OCI-LY1 (cell line): ENCODE results near the gene SCAMP3.

Experiments used
- H2AFZ ChIP-seq: fragments of 200-600 bp; sonication (generic), shearing (Covaris generic); 2 replicates; pipeline ENCODE4 v1.6.0; 2014; ENCODE audit warnings: antibody characterized with exemption, mild to moderate bottlenecking, low read length
- H3F3A ChIP-seq: fragments of 200-600 bp; sonication (generic), shearing (Covaris generic); 2 replicates; pipeline ENCODE4 v1.6.0; 2014; ENCODE audit warnings: mild to moderate bottlenecking, antibody characterized with exemption, low read length, moderate library complexity; ENCODE audit not compliant: insufficient read depth
- H3K27ac ChIP-seq: fragments of 200-600 bp; sonication (generic); 2 replicates; pipeline ENCODE4 v1.5.1; 2014; ENCODE audit warnings: low read length, mixed run types, mild to moderate bottlenecking, low read depth; ENCODE audit not compliant: poor library complexity, severe bottlenecking
- H3K27me3 ChIP-seq: fragments of 200-600 bp; sonication (generic); 2 replicates; pipeline ENCODE4 v1.6.0; 2014; ENCODE audit warnings: antibody characterized with exemption, mild to moderate bottlenecking, low read length, moderate library complexity; ENCODE audit not compliant: insufficient read depth
- H3K36me3 ChIP-seq: fragments of 200-600 bp; sonication (generic); 2 replicates; pipeline ENCODE4 v1.6.1; 2014; ENCODE audit warnings: mild to moderate bottlenecking, antibody characterized with exemption, low read length, moderate library complexity, mixed read lengths; ENCODE audit not compliant: insufficient read depth
- H3K4me1 ChIP-seq: fragments of 200-600 bp; sonication (generic); 2 replicates; pipeline ENCODE4 v1.5.1; 2014; ENCODE audit warnings: mild to moderate bottlenecking, low read length, moderate library complexity; ENCODE audit not compliant: insufficient read depth, severe bottlenecking
- H3K4me2 ChIP-seq: fragments of 200-600 bp; sonication (generic), shearing (Covaris generic); 2 replicates; pipeline ENCODE4 v1.6.1; 2014; ENCODE audit warnings: low read length
- H3K4me3 ChIP-seq: fragments of 200-600 bp; sonication (generic); 2 replicates; pipeline ENCODE4 v1.5.1; 2014; ENCODE audit warnings: low read length, low read depth, mild to moderate bottlenecking, mixed read lengths; ENCODE audit not compliant: poor library complexity, severe bottlenecking
- H3K79me2 ChIP-seq: fragments of 200-600 bp; shearing (Covaris generic); 2 replicates; pipeline ENCODE4 v1.6.1; 2016; ENCODE audit warnings: mixed run types, low read length, mixed read lengths; ENCODE audit not compliant: insufficient read depth
- H3K9ac ChIP-seq: fragments of 200-600 bp; sonication (generic), shearing (Covaris generic); 2 replicates; pipeline ENCODE4 v1.6.1; 2014; ENCODE audit warnings: mild to moderate bottlenecking, low read length, mixed read lengths
- H3K9me2 ChIP-seq: fragments of 200-600 bp; sonication (generic), shearing (Covaris generic); 2 replicates; pipeline ENCODE4 v1.6.1; 2014; ENCODE audit warnings: low read depth, mild to moderate bottlenecking, low read length, mixed read lengths
- H3K9me3 ChIP-seq: fragments of 200-600 bp; shearing (Covaris generic); 2 replicates; pipeline ENCODE4 v1.6.1; 2014; ENCODE audit warnings: low read length, mixed read lengths
- H4K20me1 ChIP-seq: fragments of 200-600 bp; sonication (generic), shearing (Covaris generic); 2 replicates; pipeline ENCODE4 v1.6.0; 2016; ENCODE audit warnings: mild to moderate bottlenecking, low read length; ENCODE audit not compliant: insufficient read depth
- CTCF ChIP-seq: fragments of 200-600 bp; sonication (generic), shearing (Covaris generic); IDR thresholded peaks from 2 replicates; pipeline ENCODE4 v1.5.1; 2017; ENCODE audit warnings: mild to moderate bottlenecking, antibody characterized with exemption, low read length, moderate library complexity, mixed read lengths
- EZH2 ChIP-seq: fragments of 200-600 bp; sonication (generic), shearing (Covaris generic); IDR thresholded peaks from 2 replicates; pipeline ENCODE4 v1.8.0; 2017; ENCODE audit warnings: borderline replicate concordance, mixed run types, mild to moderate bottlenecking, antibody characterized with exemption, low read length, moderate library complexity, mixed read lengths

SCAMP3 gene

DNA sequence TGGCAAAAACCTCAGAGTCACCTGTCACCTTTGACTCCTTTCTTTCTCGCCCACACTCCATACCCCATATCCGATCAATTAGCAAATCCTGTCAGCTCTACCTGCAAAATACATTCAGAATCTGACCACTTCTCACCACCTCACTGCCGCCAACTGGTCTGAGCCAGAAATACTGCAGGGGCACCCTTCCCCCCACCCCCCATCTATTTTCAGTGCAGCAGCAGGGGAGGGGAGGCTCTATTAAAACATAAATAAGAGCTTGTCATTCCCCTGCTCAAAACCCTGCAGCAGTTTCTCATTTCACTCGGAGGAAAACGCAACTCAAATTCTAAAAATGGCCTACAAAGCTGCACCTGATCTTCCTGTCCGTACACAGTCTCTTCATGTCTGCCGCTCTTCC is 35.2 kb upstream of the SCAMP3 start:
- Histone ChIP-seq H3K36me3 (no peaks in the 10 kb centered on the region), H3K9ac (peak overlapping the region; percentile 16; the same call in 1 of the 2 replicates), H3K4me2 (peak overlapping the region; percentile 46; the same call in 1 of the 2 replicates), H2AFZ (no peak overlapping the region; the same call in 1 of the 2 replicates), H3K9me3 (no peaks in the 10 kb centered on the region), H4K20me1 (no peaks in the 10 kb centered on the region), H3F3A (no peaks in the 10 kb centered on the region), H3K79me2 (no peaks in the 10 kb centered on the region), H3K4me1 (peaks cover 14% of the 10 kb centered on the region), H3K27me3 (0 out of 2 replicates have a peak, but pooled peaks cover 3% of the 10 kb centered on the region), H3K4me3 (peak overlapping the region; percentile 14), H3K9me2 (no peaks in the 10 kb centered on the region), H3K27ac (peak overlapping the region; percentile 53)
- TF ChIP-seq CTCF, result peak; percentile 33; the same call in 1 of the 2 replicates
- TF ChIP-seq EZH2, result no peak

- 0 out of 2 replicates have a peak, but pooled peaks cover 3% of the 10 kb centered on the region for H3K27me3 ChIP-seq
- no peaks in the 10 kb centered on the region for H3K36me3 ChIP-seq
- H3K27ac ChIP-seq, result no peak overlapping the region
- H2AFZ ChIP-seq, result no peak overlapping the region
- no peak overlapping the region for H3K4me3 ChIP-seq
- no peaks in the 10 kb centered on the region for H3K9me2 ChIP-seq
- no peak for TF ChIP-seq CTCF
- no peak for TF ChIP-seq EZH2
- no peaks in the 10 kb centered on the region for H3K9me3 ChIP-seq
- no peak overlapping the region; the same call in 1 of the 2 replicates for H3K9ac ChIP-seq
- no peaks in the 10 kb centered on the region for H3K79me2 ChIP-seq
- no peaks in the 10 kb centered on the region for H4K20me1 ChIP-seq
- H3K4me1 ChIP-seq, result peaks cover 14% of the 10 kb centered on the region
- no peak overlapping the region; the same call in 1 of the 2 replicates for H3K4me2 ChIP-seq
- H3F3A ChIP-seq, result no peaks in the 10 kb centered on the region
These were observed 34.5 kb upstream of the SCAMP3 start for GRCh38 chr1:155296661-155297060.

DNA sequence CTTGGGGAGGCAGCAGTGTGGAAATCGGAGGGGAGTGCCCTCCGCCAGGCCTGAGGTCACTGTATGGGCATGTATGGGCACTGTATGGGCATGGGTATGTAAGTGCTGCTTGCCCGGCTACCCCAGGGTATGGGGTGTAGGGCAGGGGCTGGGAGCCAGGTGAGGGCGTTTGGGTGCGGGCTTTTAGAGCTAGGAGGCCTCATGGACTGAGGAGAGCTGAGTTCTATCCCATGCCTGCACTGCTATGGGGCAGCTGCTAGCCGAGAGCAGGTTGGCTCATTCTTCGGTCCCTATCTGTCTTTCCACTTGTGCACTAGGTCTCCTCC is 33.7 kb upstream of the SCAMP3 start:
- no peak overlapping the region for H3K27ac ChIP-seq
- no peak for TF ChIP-seq CTCF
- no peak for TF ChIP-seq EZH2
- H3K9ac ChIP-seq, result no peak overlapping the region
- H3K36me3 ChIP-seq, result no peaks in the 10 kb centered on the region
- no peaks in the 10 kb centered on the region for H3K9me2 ChIP-seq
- H3K9me3 ChIP-seq, result no peaks in the 10 kb centered on the region
- H3K27me3 ChIP-seq, result 0 out of 2 replicates have a peak, but pooled peaks cover 3% of the 10 kb centered on the region
- H2AFZ ChIP-seq, result no peak overlapping the region
- no peaks in the 10 kb centered on the region for H4K20me1 ChIP-seq
- no peaks in the 10 kb centered on the region for H3K79me2 ChIP-seq
- H3K4me1 ChIP-seq, result peaks cover 14% of the 10 kb centered on the region
- H3K4me3 ChIP-seq, result no peak overlapping the region
- H3F3A ChIP-seq, result no peaks in the 10 kb centered on the region
- H3K4me2 ChIP-seq, result no peak overlapping the region
